Pericardium fibroblast (primary cell): ENCODE measurements around the gene EDC3. TPM values are rescaled to one million over a fixed set of nuclear protein-coding genes. Genes with fewer than 3 reads are reported as not detected.

Experiments used
- total RNA-seq: library from RNA; depleted of rRNA; stranded (reverse); fragments of >200 nt; gene quantifications from 2 replicates; pipeline ENCODE4 v1.2.3, GENCODE V29; 2015

The EDC3 gene
- 8.2 and 10.3 TPM in 2 replicates for total RNA-seq

GRCh38 chr15:74695597-74696397 is at the start of gene EDC3:
TSS of gene EDC3 (minus strand) at chr15:74696024. CDS start at chr15:74675124, 20,900 bp downstream.

GRCh38 chr15:74725225-74725774 is 29.5 kb upstream of the EDC3 start, which contains the start of gene CYP1A1:
TSS of gene CYP1A1 (minus strand) at chr15:74725528. CDS start at chr15:74723097, 2,431 bp downstream.

GRCh38 chr15:74615508-74616365 is 80.1 kb downstream of the EDC3 start, which contains the start of gene CLK3:
TSS of gene CLK3 (plus strand) at chr15:74615836. CDS start at chr15:74619197, 3,361 bp downstream.

Other genes with a start within 250 kb of the EDC3 start
- 64.3 and 66.7 TPM in 2 replicates for gene UBL7, start 234.9 kb downstream of the EDC3 start, total RNA-seq
- 0.23 and 0.26 TPM in 2 replicates for gene ARID3B, start 154.8 kb downstream of the EDC3 start, total RNA-seq
- gene CLK3, start 80.2 kb downstream of the EDC3 start, total RNA-seq = 39.4 and 46.3 TPM in 2 replicates
- gene CYP1A1, start 29.5 kb upstream of the EDC3 start, total RNA-seq = 0.23 TPM in 1 of 2 replicates, not detected in the other
- gene CYP1A2, start 52.8 kb upstream of the EDC3 start, total RNA-seq = not detected in 2 replicates
- gene CSK, start 86.1 kb upstream of the EDC3 start, total RNA-seq = 18.0 and 22.0 TPM in 2 replicates
- gene LMAN1L, start 116.8 kb upstream of the EDC3 start, total RNA-seq = 0.23 TPM in 1 of 2 replicates, not detected in the other
- gene CPLX3, start 130.6 kb upstream of the EDC3 start, total RNA-seq = not detected in 2 replicates
- gene ULK3, start 147.1 kb upstream of the EDC3 start, total RNA-seq = 14.0 and 25.5 TPM in 2 replicates
- gene SCAMP2, start 177.3 kb upstream of the EDC3 start, total RNA-seq = 51.5 and 94.1 TPM in 2 replicates
- 62.5 and 83.4 TPM in 2 replicates for gene MPI, start 194.0 kb upstream of the EDC3 start, total RNA-seq
- 23.9 and 27.3 TPM in 2 replicates for gene FAM219B, start 210.8 kb upstream of the EDC3 start, total RNA-seq
- gene COX5A, start 242.0 kb upstream of the EDC3 start, total RNA-seq = 109 and 134 TPM in 2 replicates